GM13977 (cell line): Measurements from ENCODE around the gene TMEM11.

Experiments used
- DNase-seq: peaks from one replicate; pipeline ENCODE4 v3.0.0; 2012; ENCODE audit warnings: low spot score
- in situ Hi-C: fragments of 300-500 bp; cut with MboI; formaldehyde crosslinking; loops from one replicate; pipeline ENCODE4 v1.12.0; 2022; ENCODE audit warnings: low sequenced_read_pairs, low pct_unique_long_range_greater_than_20kb, mixed read lengths, inconsistent platforms; ENCODE audit not compliant: unreplicated experiment
- TF ChIP-seq, protein P1 (sequence below): IDR thresholded peaks from 2 replicates; pipeline ENCODE4 v1.5.1; 2012; ENCODE audit warnings: mild to moderate bottlenecking, control low read depth; ENCODE audit not compliant: insufficient read depth; ENCODE audit errors: extremely low read depth, missing control alignments

The TMEM11 gene

GRCh38 chr17:21210411-21211076 is 3.4 kb downstream of the TMEM11 start:
- in situ Hi-C loops: no loop called here
- no peak for DNase-seq
- TF ChIP-seq, protein P1, sequence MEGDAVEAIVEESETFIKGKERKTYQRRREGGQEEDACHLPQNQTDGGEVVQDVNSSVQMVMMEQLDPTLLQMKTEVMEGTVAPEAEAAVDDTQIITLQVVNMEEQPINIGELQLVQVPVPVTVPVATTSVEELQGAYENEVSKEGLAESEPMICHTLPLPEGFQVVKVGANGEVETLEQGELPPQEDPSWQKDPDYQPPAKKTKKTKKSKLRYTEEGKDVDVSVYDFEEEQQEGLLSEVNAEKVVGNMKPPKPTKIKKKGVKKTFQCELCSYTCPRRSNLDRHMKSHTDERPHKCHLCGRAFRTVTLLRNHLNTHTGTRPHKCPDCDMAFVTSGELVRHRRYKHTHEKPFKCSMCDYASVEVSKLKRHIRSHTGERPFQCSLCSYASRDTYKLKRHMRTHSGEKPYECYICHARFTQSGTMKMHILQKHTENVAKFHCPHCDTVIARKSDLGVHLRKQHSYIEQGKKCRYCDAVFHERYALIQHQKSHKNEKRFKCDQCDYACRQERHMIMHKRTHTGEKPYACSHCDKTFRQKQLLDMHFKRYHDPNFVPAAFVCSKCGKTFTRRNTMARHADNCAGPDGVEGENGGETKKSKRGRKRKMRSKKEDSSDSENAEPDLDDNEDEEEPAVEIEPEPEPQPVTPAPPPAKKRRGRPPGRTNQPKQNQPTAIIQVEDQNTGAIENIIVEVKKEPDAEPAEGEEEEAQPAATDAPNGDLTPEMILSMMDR: no peak

- TF ChIP-seq, protein P1: no peak
- in situ Hi-C loops: no loop called here
- DNase-seq: no peak
Observed at GRCh38 chr17:21209511-21210175, 4.3 kb downstream of the TMEM11 start.

DNA sequence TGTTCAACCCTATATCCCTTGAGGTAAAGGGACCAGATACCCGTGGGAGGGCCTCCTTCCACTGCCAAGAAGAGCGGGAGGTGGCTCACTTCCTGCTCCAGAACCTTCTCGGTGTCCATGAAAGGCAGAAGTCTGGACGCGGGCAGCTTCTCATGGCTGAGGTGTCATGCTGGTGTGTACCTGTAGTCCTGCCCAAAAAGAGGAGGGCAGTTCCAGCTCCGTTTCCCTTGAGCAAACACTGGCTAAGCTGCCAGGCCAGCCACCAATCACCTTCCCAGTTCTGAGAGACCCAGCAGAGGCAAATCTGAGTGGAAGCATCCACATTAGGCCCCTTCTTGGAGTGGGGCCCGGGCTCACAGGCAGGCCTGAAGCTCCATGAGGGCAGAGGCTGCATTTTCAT is 5.6 kb downstream of the TMEM11 start:
- no peak for DNase-seq
- in situ Hi-C loops: no loop called here
- TF ChIP-seq, protein P1: no peak

DNA sequence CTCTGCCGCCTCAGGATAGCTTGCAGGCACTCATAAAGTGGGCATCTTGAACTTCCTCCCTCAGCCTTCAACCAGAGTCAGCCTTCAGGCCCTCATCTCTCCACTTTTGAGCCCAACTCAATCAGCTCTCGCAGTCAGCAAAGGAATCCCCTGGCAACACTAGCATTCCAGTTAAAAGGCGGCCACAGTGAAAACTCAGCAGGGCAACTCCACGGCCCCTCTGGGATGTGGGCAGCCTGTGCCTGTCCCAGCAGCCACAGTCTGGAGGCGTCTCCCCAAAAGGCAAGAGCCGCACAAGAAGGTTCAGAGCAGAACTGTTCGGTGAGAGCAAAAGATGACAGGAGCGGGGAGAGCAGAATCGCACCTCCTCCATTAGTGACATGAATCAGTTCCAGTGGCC is 9.0 kb downstream of the TMEM11 start:
- TF ChIP-seq, protein P1: no peak
- no peak for DNase-seq
- in situ Hi-C loops: no loop called here

DNA sequence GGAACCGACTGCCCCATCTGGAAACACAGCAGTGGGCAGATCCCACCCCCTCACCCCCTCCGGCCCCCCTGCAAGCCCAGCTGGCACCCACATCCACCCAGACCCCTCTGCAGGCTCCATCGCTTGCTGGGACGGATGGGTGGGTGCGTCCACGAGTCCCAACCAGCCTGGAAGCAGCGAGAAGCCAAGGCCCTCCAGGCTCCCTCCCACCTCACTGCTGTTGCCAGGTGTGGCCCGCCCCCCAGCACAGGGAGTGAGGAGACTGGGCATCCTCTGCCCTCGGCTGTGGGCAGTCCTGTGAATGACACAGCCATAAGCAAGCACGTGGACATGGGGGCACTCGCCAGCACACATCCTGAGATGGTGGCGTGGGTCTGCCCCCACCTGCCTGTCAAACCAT is 11.4 kb downstream of the TMEM11 start:
- in situ Hi-C loops: no loop called here
- TF ChIP-seq, protein P1: no peak
- no peak for DNase-seq

GRCh38 chr17:21201874-21202273 is 12.1 kb downstream of the TMEM11 start:
- DNase-seq: no peak
- in situ Hi-C loops: no loop called here
- TF ChIP-seq, protein P1: no peak
